Measurements from ENCODE around the gene UGT1A6.
A peak's percentile ranks its signal among the peaks of the same experiment; 100 is the strongest.
"Not testable (repeated sequence)": the region's sequence is repeated elsewhere in the genome, so short reads cannot be mapped to it uniquely, and the experiment has no call there.

UGT1A6 gene

DNA sequence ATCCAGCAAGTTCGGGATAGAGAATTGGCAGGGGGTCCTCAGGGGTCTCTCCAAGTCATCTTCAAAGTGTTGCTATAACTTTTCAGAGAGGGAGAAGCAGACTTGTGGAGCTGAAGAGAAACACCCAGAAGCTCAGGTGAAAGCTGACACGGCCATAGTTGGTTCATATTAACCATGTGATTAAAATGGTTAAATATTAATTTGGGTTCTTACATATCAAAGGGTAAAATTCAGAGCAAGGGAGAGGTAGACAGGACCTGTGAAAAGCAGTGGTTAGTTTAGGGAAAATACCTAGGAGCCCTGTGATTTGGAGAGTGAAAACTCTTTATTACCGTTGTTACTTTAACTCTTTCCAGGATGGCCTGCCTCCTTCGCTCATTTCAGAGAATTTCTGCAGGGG is at the start of gene UGT1A6:
Gene UGT1A6, plus strand, starts transcription at position 243 of the 400 bp plus-strand sequence. Its CDS starts 115 bp downstream, at position 358.
- TF ChIP-seq, protein P1, sequence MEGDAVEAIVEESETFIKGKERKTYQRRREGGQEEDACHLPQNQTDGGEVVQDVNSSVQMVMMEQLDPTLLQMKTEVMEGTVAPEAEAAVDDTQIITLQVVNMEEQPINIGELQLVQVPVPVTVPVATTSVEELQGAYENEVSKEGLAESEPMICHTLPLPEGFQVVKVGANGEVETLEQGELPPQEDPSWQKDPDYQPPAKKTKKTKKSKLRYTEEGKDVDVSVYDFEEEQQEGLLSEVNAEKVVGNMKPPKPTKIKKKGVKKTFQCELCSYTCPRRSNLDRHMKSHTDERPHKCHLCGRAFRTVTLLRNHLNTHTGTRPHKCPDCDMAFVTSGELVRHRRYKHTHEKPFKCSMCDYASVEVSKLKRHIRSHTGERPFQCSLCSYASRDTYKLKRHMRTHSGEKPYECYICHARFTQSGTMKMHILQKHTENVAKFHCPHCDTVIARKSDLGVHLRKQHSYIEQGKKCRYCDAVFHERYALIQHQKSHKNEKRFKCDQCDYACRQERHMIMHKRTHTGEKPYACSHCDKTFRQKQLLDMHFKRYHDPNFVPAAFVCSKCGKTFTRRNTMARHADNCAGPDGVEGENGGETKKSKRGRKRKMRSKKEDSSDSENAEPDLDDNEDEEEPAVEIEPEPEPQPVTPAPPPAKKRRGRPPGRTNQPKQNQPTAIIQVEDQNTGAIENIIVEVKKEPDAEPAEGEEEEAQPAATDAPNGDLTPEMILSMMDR (conservative IDR thresholded peaks at IDR 0.05; ENCODE audit: control insufficient read depth, insufficient read depth, low read depth, low read length), result no peak
- DNase-seq (ENCODE audit: low read depth), result no peak
- no peak within 1 kb of the TSS for H3K4me3 ChIP-seq (ENCODE audit: control insufficient read depth, low read depth, low read length)

DNA sequence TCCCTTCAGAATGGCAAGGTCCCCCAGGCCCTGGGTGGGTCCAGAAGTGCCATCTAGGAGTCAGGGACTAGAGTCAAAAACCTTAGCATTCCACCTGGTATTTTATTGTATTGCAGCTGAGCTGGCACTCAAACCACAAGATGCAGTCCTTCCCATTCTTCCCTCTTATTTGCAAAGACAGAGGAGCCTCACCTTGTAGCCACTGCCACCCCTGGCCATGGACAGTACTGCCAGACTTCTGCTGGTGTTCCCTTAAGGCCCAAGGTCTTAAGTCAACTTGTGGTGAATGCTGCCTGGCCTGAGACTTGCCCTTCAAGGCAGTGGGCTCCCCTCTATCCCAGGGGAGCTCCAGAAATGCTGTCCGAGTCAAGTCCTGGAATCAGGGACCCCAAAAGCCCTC is 49.6 kb upstream of the UGT1A6 start:
- TF ChIP-seq, protein P1 (conservative IDR thresholded peaks at IDR 0.05; ENCODE audit: control insufficient read depth, insufficient read depth, low read depth, low read length), result peak; percentile 7
- DNase-seq (ENCODE audit: low read depth), result peak; percentile 8
- H3K4me3 ChIP-seq (ENCODE audit: control insufficient read depth, low read depth, low read length), result no peak overlapping the region

DNA sequence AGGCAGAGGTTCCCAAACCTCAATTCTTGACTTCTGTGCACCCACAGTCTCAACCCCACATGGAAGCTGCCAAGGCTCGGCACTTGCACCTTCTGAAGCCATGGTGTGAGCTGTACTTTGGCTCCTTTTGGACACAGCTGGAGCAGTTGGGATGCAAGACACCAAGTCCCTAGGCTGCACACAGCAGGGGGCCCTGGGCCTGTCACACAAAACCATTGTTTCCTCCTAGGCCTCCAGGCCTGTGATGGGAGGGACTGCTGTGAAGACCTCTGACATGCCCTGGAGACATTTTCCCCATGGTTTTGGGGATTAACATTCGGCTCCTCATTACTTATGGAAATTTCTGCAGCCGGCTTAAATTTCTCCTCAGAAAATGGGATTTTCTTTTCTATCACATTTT is 46.7 kb upstream of the UGT1A6 start:
- not testable (repeated sequence) for DNase-seq (ENCODE audit: low read depth); H3K4me3 ChIP-seq (ENCODE audit: control insufficient read depth, low read depth, low read length)

DNA sequence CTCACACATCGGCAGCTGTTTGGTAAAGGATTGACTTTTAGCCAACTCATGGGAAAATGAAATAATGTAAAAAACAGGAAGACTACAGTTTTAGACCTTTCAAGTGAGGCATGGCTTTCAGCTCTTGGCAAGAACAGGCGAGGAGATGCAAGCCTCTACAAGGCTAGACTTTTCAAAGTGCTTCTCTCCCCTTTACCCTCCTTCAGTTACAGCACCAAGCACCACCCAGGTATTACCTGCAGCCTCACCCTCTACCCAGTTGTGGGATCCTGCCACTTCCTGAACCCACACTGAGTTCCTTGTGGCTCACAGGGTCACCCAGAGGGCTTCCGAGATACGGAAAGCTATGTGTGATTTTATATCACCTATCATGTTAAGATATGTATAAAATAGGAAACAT is 41.7 kb upstream of the UGT1A6 start:
- DNase-seq (ENCODE audit: low read depth), result no peak
- H3K4me3 ChIP-seq (ENCODE audit: control insufficient read depth, low read depth, low read length), result no peak overlapping the region
- TF ChIP-seq, protein P1 (conservative IDR thresholded peaks at IDR 0.05; ENCODE audit: control insufficient read depth, insufficient read depth, low read depth, low read length), result no peak

DNA sequence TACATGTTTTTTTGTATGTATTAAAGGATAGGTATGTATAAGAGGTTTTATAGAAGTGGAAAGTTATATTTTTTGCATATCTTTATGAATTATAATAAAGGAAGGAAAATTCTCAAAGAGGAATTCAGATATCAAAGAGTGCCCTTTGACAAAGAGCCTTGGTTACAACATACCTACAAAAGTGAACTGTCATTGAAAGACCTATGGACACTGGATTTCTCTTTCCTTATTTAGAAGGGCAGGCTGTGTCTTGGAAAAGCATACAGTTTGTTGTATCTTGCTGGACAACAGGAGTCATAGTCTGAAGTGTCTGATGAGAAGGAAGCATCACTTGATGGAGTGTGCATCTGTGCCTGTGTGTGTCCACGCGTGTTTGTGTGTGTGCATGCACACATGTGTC is 41.3 kb upstream of the UGT1A6 start:
- H3K4me3 ChIP-seq (ENCODE audit: control insufficient read depth, low read depth, low read length), result no peak overlapping the region
- TF ChIP-seq, protein P1 (conservative IDR thresholded peaks at IDR 0.05; ENCODE audit: control insufficient read depth, insufficient read depth, low read depth, low read length), result no peak
- no peak for DNase-seq (ENCODE audit: low read depth)

DNA sequence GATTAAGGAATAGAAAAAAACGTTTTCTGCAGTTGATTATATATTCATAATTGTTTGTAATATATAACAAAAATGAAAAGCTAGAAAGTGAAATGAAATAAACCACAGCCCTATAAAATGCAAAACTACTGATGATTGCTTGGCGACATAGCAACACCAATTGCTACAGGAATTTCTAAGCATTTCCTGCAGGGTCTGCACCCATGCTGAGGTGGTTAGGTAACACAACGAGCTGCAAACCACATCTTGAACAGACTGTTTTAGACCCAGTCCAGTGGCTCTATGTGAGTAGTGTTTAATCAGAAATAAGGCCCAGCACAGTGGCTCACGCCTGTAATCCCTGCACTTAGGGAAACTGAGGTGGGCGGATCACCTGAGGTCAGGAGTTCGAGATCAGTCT is 38.2 kb upstream of the UGT1A6 start:
- DNase-seq (ENCODE audit: low read depth), result no peak
- H3K4me3 ChIP-seq (ENCODE audit: control insufficient read depth, low read depth, low read length), result no peak overlapping the region
- TF ChIP-seq, protein P1 (conservative IDR thresholded peaks at IDR 0.05; ENCODE audit: control insufficient read depth, insufficient read depth, low read depth, low read length), result no peak

DNA sequence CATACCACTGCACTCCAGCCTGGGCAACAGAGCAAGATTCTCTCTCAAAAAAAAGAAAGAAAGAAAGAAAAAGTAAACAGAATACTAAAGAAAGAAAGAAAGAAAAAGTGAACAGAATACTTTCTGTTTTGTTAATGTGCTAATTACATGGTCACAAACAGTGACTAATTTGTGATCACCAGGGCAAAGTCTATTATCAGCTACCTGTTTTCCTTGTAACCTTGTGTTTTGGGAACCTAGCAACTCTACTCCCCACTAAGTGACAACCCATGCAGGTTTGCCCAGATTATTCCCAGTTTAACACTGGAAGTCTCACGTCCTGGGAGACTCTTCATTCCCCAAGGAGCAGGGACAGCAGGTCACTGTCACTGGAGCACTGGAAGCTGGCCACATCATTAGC is 37.6 kb upstream of the UGT1A6 start:
- no peak for DNase-seq (ENCODE audit: low read depth)
- TF ChIP-seq, protein P1 (conservative IDR thresholded peaks at IDR 0.05; ENCODE audit: control insufficient read depth, insufficient read depth, low read depth, low read length), result no peak
- no peak overlapping the region for H3K4me3 ChIP-seq (ENCODE audit: control insufficient read depth, low read depth, low read length)

DNA sequence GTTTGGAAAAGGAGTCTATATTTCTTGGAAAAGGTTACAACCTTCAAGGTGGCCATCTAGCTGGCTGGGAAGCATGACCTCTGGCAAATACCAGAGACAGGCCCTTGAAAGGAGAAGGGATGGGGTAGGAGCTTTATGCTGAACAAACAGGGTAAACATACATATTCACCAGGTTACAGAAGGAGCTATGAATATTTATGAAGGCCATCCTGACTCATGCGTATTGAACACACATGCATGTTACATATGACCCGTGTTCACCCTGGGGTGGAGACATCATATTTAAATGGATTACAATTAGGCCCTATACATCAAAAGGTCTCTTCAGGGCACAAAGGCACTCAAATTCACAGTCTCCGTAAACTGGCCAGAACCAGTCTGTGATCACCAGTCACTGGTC is 36.7 kb upstream of the UGT1A6 start:
- H3K4me3 ChIP-seq (ENCODE audit: control insufficient read depth, low read depth, low read length); DNase-seq (ENCODE audit: low read depth): not testable (repeated sequence)
